Measurements from ENCODE around the gene CLRN2.
"Not testable (repeated sequence)": the region's sequence is repeated elsewhere in the genome, so short reads cannot be mapped to it uniquely, and the experiment has no call there.

The CLRN2 gene

DNA sequence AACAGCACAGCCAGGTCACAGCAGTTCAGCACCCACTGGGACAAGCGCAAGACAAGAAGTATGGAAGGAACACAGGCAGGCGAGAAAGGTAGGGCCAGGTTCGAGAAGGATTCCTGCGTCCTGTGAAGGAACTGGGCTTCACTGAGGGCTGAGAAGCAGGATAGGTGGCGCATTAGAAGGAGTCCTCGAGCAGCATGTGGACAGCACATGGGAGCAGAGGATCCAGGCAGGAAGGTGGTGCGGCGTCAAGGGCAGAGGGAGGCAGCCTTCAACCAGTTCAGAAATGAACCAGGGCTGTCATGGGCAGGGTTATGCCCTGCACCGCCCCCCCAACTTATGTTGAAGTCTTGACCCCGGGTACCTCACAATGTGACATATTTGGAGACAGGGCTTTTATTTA is 31.3 kb downstream of the CLRN2 start:
- DNase-seq: no peak

DNA sequence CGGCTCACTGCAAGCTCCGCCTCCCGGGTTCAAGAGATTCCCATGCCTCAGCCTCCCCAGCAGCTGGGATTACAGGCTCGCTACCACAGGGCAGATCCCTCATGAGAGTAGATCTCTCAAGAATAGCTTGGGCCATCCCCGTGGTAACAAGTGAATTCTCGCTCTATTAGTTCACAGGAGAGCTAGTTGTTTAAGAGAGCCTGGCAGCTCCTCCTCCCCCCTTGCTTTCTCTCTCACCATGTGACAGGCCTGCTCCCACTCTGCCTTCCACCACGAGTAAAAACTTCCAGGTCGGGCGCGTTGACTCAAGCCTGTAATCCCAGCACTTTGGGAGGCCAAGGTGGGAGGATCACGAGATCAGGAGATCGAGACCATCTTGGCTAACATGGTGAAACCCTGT is 31.7 kb downstream of the CLRN2 start:
- DNase-seq: no peak

DNA sequence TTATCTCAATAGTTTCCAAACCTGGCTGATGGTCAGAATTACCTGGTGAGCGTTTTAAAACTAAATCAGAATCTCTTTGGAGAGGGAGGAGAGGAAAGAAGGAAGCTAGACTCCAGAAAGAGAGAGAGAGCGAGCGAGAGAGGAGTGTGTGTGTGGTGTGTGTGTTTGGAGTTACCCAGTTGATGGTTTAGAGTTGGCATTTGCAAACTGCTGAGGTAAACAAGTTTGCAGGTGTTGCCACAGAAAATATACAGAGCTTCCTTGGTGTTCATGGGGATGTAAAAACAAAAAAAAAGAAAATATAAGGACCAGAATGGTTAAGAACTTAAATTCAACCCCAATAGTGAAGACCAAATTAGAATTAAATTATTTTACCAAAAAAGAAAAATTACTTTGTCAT is 35.6 kb downstream of the CLRN2 start:
- DNase-seq: no peak

DNA sequence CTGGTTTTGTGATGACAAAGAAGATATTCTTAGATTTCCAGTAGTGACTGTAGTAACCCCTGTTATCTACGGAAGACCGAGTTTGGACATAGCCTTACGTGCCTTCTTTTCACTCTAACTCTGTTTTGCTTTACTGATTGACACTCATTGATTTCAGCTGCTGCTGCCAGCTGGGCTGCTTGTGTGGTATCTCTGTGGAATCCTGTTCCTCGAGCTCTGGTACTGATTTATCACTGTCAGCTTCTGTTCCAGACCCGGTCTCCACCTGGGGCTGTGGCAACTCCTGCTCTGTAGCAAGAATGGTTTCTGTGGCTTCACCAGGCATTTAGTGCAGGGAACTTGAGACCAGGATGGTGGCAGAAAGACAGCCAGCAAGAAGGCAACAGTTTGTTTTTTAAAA is 37.5 kb downstream of the CLRN2 start:
- DNase-seq: no peak

DNA sequence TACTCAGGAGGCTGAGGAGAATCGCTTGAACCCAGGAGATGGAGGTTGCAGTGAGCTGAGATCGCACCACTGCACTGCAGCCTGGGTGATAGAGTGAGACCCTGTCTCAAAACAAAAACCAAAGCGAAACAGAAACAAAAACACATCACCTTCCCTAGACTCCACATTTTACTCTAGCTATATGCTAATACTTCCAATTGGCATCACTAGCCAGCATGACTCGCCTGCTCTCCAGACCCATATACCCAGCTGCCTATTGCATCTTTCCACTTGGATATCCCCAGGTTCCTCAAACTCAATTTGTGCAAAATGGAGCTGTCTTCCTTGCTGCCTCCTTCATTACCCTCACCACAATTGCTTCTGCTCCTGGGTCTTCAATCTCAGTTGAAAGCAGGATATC is 39.6 kb downstream of the CLRN2 start:
- no peak for DNase-seq

DNA sequence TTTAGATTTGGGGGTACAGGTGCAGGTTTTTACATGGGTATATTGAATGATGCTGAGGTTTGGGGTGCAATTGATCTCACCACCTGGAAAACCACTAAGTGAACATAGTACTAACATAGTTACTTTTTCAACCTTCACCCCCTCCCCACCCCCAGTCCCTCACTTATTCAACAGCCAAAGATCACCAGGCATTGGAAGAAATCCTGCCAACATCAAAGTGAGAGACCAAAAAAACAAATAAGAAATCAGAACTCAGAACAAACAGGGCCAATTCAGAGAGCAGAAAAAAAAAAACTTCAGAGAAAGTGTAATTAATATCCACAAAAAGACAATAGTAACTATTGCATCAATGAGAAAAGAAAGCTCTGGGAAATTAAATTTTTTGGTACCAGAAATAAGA is 41.5 kb downstream of the CLRN2 start:
- no peak for DNase-seq

DNA sequence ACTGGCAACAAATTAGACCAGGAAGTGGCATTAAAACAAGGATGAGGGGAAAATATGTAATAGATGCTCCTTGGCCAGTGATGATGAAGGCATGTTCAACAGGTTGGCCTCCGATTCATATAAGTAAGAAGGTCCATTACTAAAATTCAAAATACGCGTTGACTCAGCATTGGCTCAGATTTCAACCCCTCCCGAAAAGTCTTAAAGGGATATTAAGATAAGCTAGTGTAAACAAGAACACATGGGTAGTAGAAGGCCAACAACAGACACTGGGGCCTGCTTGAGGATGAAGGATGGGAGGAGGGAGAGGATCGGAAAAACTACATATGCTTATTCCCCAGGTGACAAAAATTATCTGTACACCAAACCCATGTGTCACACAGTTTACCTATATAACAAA is 42.9 kb downstream of the CLRN2 start:
- no peak for DNase-seq

DNA sequence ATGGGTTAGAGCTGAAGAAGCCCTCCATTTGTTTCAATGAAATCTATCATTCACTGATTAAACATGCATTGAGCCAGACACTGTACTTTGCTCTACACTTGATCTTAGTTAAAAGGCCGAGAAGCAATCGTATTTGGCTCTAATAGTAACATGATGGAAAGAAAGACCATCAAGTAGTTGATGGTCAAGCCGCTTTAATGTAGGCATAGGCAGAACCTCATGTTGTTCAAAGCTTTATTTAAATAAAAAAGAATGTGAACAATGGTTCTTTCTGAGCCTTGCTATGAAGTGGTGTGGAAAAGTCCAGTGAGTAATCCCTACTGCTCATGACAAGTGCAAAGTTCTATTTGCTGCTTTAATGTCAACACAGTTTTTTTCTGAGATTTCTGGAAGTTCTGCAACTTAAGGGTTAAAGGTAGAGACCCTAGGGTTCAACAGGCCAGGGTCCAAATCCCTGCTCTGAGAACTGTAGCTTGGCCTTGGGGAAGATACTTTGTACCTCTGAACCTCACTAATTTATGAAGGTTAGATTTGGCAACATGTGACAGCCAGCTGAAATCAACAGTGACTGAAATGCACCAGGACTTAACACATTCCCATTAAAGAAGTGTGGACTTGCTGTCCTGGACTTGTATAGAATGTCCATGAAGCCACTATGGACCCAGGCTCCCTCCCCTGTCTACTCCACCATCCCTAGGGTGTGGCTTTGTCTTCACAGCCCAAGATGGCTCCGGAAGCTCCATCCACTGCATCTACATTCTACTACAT is 44.2 kb downstream of the CLRN2 start:
- DNase-seq: no peak

DNA sequence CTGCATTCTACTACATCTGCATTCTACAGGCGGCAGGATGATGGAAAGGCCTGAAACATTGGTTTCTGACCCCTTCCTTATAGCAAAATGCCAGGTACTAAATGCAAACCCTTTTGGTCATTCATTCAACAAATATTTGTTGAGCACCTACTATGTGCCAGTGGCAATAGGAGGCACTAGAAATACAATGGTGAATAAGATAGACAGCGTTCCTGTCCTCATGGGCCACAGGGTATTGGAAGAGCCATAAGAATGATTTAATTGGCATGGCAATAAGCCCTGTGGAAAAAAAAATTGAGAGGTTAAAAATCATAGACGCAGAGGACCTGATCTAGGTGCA is 44.7 kb downstream of the CLRN2 start:
- no peak for DNase-seq

DNA sequence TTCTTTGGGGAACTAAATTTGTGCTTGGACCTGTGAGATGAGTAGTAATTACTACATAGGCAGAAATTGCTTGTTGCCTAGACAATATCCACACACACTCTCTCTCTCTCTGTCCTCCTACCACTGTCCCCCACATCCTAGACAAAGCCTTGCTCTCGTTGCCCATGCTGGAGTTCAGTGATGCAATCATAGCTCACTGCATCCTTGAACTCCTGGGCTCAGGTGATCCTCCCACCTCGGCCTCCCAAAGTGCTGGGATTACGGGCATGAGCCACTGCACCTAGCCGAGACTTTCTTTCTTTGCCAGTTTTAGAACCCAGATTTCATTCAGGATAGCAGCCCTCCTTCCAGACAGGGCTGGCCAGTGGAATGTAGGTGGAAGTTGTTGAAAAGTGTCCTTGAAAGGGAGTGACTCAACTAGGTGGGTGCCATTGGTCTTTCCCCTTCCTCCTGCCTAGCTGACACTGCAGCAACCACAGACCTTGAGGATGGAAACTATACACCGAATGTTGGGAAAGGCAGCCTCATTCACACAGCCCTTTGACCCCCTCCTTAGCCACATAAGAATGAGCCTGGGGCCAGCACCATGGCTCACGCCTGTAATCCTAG is 45.2 kb downstream of the CLRN2 start:
- DNase-seq: no peak

DNA sequence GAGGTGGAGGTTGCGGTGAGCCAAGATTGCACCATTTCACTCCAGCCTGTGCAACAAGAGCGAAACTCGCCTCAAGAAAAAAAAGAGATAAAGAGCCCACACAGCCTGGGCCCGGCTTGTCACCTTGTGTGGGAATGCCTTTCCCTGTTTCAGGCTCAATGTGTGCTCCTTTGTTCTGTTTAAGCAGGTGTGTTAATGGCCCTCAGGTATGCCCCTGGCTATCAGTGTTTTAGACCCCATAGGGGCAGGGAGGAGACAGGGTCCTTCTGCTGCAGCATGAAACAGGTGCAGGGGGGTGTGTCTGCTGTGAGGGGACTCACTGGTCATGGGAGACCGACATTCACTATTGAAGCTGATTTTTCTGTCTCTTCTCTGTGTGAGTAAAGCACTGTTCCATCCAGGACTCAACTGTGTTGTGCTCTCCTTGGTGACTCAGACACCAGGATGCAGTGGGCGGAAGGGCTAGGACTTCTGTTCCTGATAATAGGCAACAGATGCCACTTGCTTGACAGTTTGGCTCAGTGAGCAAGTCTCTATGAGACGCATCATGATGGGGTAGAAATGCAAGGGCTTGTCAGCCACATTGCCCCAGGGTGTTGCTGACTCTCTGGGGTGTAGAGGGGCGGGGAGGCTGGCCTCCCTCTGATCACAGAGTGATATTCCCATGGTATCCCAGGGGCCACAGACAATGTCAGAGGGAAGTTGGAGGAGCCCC is 46.4 kb downstream of the CLRN2 start:
- no peak for DNase-seq

DNA sequence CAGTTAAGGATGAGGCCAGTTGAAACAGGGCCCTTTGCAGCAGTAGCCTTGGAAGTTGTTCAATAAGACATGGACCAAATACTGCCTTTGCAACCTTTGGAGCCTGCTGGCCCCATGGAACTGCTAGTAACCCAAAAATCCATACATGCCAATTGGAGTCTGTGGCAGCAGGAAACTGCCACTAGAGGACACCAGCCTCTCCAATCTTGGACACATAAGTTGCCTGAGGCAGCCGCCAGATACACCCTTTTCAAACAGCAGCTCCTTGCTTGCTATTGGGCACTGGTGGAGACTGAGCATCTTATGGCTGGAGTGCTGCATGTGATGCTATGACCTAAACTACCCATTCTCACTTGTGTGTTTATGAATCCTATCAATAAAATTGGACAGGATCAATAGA is 47.2 kb downstream of the CLRN2 start:
- DNase-seq: no peak

DNA sequence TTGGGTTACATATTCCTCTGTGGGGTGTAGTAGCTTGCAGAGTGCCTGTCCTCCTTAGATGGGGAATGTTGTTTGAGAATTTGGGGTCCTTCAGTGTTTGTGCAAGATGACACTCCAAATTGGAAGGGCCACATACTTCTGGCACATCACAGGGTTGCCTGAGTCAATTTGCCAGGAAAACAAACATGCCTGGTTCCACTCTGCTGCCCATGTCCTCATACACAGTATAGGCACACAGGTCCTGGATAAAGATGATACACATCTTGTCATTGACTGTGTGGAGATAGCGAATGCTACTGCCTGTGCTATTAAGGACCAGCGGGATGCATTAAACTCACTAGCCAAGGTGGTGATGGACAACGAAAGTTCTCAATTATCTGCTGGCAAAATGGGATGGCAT is 50.9 kb downstream of the CLRN2 start:
- no peak for DNase-seq

DNA sequence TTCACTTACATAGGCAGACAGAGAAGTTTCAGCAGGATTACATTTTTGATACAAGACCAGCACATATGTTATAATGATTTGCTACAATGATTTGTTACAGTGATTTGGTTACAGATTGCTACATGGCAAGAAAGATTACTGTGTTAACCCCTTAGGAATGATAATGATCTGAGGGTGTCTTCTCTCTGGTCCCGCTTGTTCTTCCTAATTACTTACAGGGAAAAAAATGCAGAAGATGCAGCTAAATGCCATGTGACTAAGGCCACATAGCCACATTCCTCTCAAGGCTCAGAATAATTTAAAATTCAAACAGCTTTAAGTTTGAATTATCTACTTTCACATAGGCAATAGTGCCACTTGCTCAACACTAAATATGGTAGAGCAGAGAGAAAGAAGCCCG is 52.3 kb downstream of the CLRN2 start:
- DNase-seq: no peak

DNA sequence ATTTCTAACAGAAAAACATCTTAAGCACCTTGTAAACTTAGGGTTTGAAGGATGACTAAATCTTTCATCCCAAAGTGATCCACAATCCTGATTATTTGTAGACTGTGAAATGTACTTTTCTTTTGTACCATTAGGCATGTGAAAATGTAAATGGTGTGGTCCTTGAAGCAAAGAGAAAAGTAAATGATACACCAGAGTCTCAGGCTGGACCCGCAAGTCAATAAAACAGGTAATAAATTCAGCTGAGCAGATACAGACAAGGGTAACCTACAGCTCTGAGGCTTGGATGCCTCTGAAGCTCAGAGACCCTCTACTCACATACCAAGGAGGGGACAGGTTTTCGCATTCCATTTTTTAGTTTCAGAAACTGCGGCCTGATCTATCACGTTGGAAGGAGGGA is 59.2 kb downstream of the CLRN2 start:
- DNase-seq: no peak

DNA sequence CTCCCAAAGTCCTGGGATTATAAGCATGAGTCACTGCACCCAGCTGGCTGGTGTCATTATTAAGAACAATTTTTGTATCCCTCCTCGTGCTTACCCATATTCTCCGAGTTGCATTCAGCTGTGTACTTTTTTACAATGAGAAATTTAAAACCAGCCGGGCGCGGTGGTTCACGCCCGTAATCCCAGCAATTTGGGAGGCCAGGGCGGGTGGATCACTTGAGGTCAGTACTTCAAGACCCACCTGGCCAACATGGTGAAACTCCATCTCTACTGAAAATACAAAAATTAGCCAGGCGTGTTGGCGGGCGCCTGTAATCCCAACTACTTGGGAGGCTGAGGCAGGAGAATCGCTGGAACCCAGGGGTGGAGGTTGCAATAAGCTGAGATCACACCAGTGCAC is 60.2 kb downstream of the CLRN2 start:
- DNase-seq: not testable (repeated sequence)
